ENCODE results near the gene CTIF. TPM values are rescaled to one million over a fixed set of nuclear protein-coding genes. Genes with fewer than 3 reads are reported as not detected.

The CTIF gene
- total and polyA plus RNA-seq, 5 donors: 41.0 to 78.2 (median 48.5) TPM

GRCh38 chr18:48669991-48670750 lies 131.3 kb downstream of the CTIF start:
- WGBS: 96% methylated on average over 7 of the region's 7 CpGs
- H3K4me3 ChIP-seq (ENCODE audit: low read length): no peak overlapping the region
- intact Hi-C loops (cut with DNase I): loop anchor here in 3 of 4 donors (10.0 kb wide), 2 partner anchors 55 to 745 kb away; no protein-coding TSS in a partner anchor
- no peak for ATAC-seq
- no peak overlapping the region for H3K27ac ChIP-seq (ENCODE audit: low read length)
- no peaks in the 10 kb centered on the region for H3K4me1 ChIP-seq (ENCODE audit: control insufficient read depth, insufficient read depth, low read length)
- no peaks in the 10 kb centered on the region for H3K9me3 ChIP-seq (ENCODE audit: control insufficient read depth, low read length)
- peak in 1 of 3 donors; percentile 9 for DNase-seq
- H3K27me3 ChIP-seq (ENCODE audit: control insufficient read depth, insufficient read depth): no peaks in the 10 kb centered on the region

- intact Hi-C loops (cut with DNase I): loop anchor here in 2 of 4 donors (10.0 kb wide), 1 partner anchor 744 kb away; no protein-coding TSS in a partner anchor
- H3K9me3 ChIP-seq (ENCODE audit: control insufficient read depth, low read length): no peaks in the 10 kb centered on the region
- H3K27ac ChIP-seq (ENCODE audit: low read length): no peak overlapping the region
- H3K4me3 ChIP-seq (ENCODE audit: low read length): no peak overlapping the region
- no peak for DNase-seq
- H3K27me3 ChIP-seq (ENCODE audit: control insufficient read depth, insufficient read depth): no peaks in the 10 kb centered on the region
- WGBS: 94% methylated on average over 4 of the region's 4 CpGs
- H3K4me1 ChIP-seq (ENCODE audit: control insufficient read depth, insufficient read depth, low read length): peaks cover 2% of the 10 kb centered on the region
- ATAC-seq: no peak
These were observed 132.1 kb downstream of the CTIF start for GRCh38 chr18:48670751-48671560.

- ATAC-seq: no peak
- H3K4me3 ChIP-seq (ENCODE audit: low read length): no peak overlapping the region
These were observed 132.7 kb downstream of the CTIF start for GRCh38 chr18:48671561-48671945.

GRCh38 chr18:48672671-48673340 lies 134.0 kb downstream of the CTIF start:
- 88% methylated on average over 6 of the region's 6 CpGs for WGBS
- intact Hi-C loops (cut with DNase I): loop anchor here in 2 of 4 donors (10.0 kb wide), 1 partner anchor 742 kb away; no protein-coding TSS in a partner anchor
- no peaks in the 10 kb centered on the region for H3K27me3 ChIP-seq (ENCODE audit: control insufficient read depth, insufficient read depth)
- no peaks in the 10 kb centered on the region for H3K9me3 ChIP-seq (ENCODE audit: control insufficient read depth, low read length)
- peaks cover 4% of the 10 kb centered on the region for H3K4me1 ChIP-seq (ENCODE audit: control insufficient read depth, insufficient read depth, low read length)
- no peak overlapping the region for H3K27ac ChIP-seq (ENCODE audit: low read length)
- ATAC-seq: no peak
- H3K4me3 ChIP-seq (ENCODE audit: low read length): no peak overlapping the region
- no peak for DNase-seq

More at GRCh38 chr18:48671561-48671945, 132.7 kb downstream of the CTIF start:
- 95% methylated on average over 1 of the region's 1 CpG for WGBS
- Histone ChIP-seq H3K27ac (ENCODE audit: low read length) (no peak overlapping the region), H3K27me3 (ENCODE audit: control insufficient read depth, insufficient read depth) (no peaks in the 10 kb centered on the region), H3K9me3 (ENCODE audit: control insufficient read depth, low read length) (no peaks in the 10 kb centered on the region), H3K4me1 (ENCODE audit: control insufficient read depth, insufficient read depth, low read length) (peaks cover 2% of the 10 kb centered on the region)
- DNase-seq: no peak
- intact Hi-C loops (cut with DNase I): loop anchor here in 2 of 4 donors (10.0 kb wide), 1 partner anchor 743 kb away; no protein-coding TSS in a partner anchor

- H3K4me1 ChIP-seq (ENCODE audit: control insufficient read depth, insufficient read depth, low read length): peaks cover 4% of the 10 kb centered on the region
- intact Hi-C loops (cut with DNase I): loop anchor here in 2 of 4 donors (10.0 kb wide), 1 partner anchor 741 kb away; no protein-coding TSS in a partner anchor
- no peak overlapping the region for H3K4me3 ChIP-seq (ENCODE audit: low read length)
- no peaks in the 10 kb centered on the region for H3K9me3 ChIP-seq (ENCODE audit: control insufficient read depth, low read length)
- no peaks in the 10 kb centered on the region for H3K27me3 ChIP-seq (ENCODE audit: control insufficient read depth, insufficient read depth)
- 62% methylated on average over 3 of the region's 3 CpGs for WGBS
- H3K27ac ChIP-seq (ENCODE audit: low read length): no peak overlapping the region
- DNase-seq: peak in 1 of 3 donors; percentile 19
- no peak for ATAC-seq
These were observed 134.6 kb downstream of the CTIF start for GRCh38 chr18:48673456-48673852.

- Histone ChIP-seq H3K4me3 (ENCODE audit: low read length) (no peak overlapping the region), H3K27me3 (ENCODE audit: control insufficient read depth, insufficient read depth) (no peaks in the 10 kb centered on the region), H3K9me3 (ENCODE audit: control insufficient read depth, low read length) (no peaks in the 10 kb centered on the region), H3K27ac (ENCODE audit: low read length) (peak overlapping the region; percentile 33), H3K4me1 (ENCODE audit: control insufficient read depth, insufficient read depth, low read length) (peaks cover 7% of the 10 kb centered on the region)
- intact Hi-C loops (cut with DNase I): loop anchor here in 2 of 4 donors (10.0 kb wide), 1 partner anchor 741 kb away; no protein-coding TSS in a partner anchor
- DNase-seq: peak in 2 of 3 donors; percentile 59 to 75
- WGBS: 71% methylated on average over 9 of the region's 9 CpGs
- peak; percentile 4 to 25 for ATAC-seq
These were observed 135.3 kb downstream of the CTIF start for GRCh38 chr18:48673853-48674721.

GRCh38 chr18:48674758-48675351 lies 136.0 kb downstream of the CTIF start:
- Histone ChIP-seq H3K27me3 (ENCODE audit: control insufficient read depth, insufficient read depth) (no peaks in the 10 kb centered on the region), H3K9me3 (ENCODE audit: control insufficient read depth, low read length) (no peaks in the 10 kb centered on the region), H3K4me3 (ENCODE audit: low read length) (no peak overlapping the region), H3K27ac (ENCODE audit: low read length) (peak overlapping the region; percentile 2), H3K4me1 (ENCODE audit: control insufficient read depth, insufficient read depth, low read length) (peaks cover 14% of the 10 kb centered on the region)
- 89% methylated on average over 4 of the region's 4 CpGs for WGBS
- intact Hi-C loops (cut with DNase I): loop anchor here in 2 of 4 donors (5.0 to 10.0 kb wide), 3 partner anchors 502 to 740 kb away; no protein-coding TSS in a partner anchor
- no peak for DNase-seq
- no peak for ATAC-seq

GRCh38 chr18:48675352-48675761 lies 136.5 kb downstream of the CTIF start:
- H3K4me3 ChIP-seq (ENCODE audit: low read length): no peak overlapping the region

GRCh38 chr18:48675912-48676311 lies 137.1 kb downstream of the CTIF start:
- DNase-seq: peak in 1 of 3 donors; percentile 30
- 83% methylated on average over 12 of the region's 12 CpGs for WGBS
- intact Hi-C loops (cut with DNase I): loop anchor here in 2 of 4 donors (5.0 to 10.0 kb wide), 3 partner anchors 501 to 739 kb away; no protein-coding TSS in a partner anchor
- Histone ChIP-seq H3K9me3 (ENCODE audit: control insufficient read depth, low read length) (no peaks in the 10 kb centered on the region), H3K4me1 (ENCODE audit: control insufficient read depth, insufficient read depth, low read length) (peaks cover 21% of the 10 kb centered on the region), H3K4me3 (ENCODE audit: low read length) (no peak overlapping the region), H3K27me3 (ENCODE audit: control insufficient read depth, insufficient read depth) (no peaks in the 10 kb centered on the region), H3K27ac (ENCODE audit: low read length) (no peak overlapping the region)
- ATAC-seq: no peak

More at GRCh38 chr18:48675352-48675761, 136.5 kb downstream of the CTIF start:
- intact Hi-C loops (cut with DNase I): loop anchor here in 2 of 4 donors (5.0 to 10.0 kb wide), 3 partner anchors 502 to 739 kb away; no protein-coding TSS in a partner anchor
- H3K9me3 ChIP-seq (ENCODE audit: control insufficient read depth, low read length): no peaks in the 10 kb centered on the region
- H3K27me3 ChIP-seq (ENCODE audit: control insufficient read depth, insufficient read depth): no peaks in the 10 kb centered on the region
- peaks cover 19% of the 10 kb centered on the region for H3K4me1 ChIP-seq (ENCODE audit: control insufficient read depth, insufficient read depth, low read length)
- DNase-seq (peak; percentile 90 to 96 (median 95)), ATAC-seq (peak; percentile 84 to 88)
- WGBS: 9% methylated on average over 10 of the region's 10 CpGs
- no peak overlapping the region for H3K27ac ChIP-seq (ENCODE audit: low read length)
